ENCODE results near the gene PPP1R27.

DNA sequence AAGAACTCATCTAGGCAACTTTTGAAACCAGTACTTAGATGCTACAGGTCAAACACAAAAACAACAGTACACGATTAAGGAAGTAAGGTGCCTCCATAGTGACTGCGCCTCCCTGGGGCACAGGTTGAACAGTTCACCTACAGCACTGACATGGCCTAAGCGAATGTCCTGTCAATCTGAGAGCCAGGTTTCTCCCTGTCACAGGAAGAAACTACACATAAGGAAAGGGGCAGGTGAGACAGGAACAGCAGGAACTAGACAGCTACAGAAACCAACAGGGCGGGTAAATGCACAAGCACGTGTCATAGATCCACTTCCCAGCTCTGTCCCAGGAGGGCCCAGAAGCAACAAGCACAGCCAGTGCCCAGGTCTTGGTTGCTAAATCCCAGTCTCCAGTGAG is 44.3 kb upstream of the PPP1R27 start:
- TF ChIP-seq, protein P1, sequence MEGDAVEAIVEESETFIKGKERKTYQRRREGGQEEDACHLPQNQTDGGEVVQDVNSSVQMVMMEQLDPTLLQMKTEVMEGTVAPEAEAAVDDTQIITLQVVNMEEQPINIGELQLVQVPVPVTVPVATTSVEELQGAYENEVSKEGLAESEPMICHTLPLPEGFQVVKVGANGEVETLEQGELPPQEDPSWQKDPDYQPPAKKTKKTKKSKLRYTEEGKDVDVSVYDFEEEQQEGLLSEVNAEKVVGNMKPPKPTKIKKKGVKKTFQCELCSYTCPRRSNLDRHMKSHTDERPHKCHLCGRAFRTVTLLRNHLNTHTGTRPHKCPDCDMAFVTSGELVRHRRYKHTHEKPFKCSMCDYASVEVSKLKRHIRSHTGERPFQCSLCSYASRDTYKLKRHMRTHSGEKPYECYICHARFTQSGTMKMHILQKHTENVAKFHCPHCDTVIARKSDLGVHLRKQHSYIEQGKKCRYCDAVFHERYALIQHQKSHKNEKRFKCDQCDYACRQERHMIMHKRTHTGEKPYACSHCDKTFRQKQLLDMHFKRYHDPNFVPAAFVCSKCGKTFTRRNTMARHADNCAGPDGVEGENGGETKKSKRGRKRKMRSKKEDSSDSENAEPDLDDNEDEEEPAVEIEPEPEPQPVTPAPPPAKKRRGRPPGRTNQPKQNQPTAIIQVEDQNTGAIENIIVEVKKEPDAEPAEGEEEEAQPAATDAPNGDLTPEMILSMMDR (IDR thresholded peaks at IDR 0.05; ENCODE audit: low read depth, low read length) = no peak
- no peak for TF ChIP-seq POLR2A (IDR thresholded peaks at IDR 0.05; ENCODE audit: extremely low read depth, insufficient read length)
